ENCODE results near the gene ZNF814. TPM values are rescaled to one million over a fixed set of nuclear protein-coding genes. Genes with fewer than 3 reads are reported as not detected.

Gene ZNF814
- 44.4 and 50.3 TPM in 2 replicates for polyA plus RNA-seq

DNA sequence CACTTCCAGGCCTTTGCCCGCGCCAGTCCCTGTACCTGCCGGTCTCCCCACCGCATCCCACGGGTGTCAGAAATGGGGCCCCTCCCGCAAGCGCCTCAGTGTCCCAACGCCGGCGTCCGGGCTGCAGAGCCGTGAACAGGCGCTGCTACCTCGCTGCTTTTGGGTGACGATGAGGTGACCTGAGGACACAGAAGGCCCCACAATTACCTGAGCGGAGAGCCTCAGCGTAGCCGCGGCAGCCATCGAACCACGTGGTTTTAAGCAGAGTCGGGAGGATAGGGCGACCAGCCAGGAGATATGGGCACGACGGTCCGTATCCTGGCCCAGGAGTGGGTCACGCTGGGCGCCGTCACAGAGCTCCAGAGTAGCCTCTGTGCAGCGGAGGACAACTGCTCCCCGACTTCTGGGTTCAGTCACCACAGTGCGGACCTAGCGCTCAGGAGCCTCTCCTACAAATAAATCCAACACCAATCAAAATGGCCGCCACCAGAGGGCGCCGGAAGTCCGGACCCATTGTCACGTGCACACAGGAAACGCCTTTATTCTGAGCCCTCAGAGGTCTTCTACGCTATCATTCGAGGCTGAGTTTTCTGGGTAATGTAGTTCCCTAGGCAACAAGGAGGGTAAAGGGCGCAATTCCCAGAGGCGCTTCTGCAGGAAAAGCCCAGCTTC, at the start of gene ZNF814:
ZNF814 (minus strand) TSS at position 478 of the 672 bp plus-strand sequence; CDS start at position 243, 235 bp downstream.

DNA sequence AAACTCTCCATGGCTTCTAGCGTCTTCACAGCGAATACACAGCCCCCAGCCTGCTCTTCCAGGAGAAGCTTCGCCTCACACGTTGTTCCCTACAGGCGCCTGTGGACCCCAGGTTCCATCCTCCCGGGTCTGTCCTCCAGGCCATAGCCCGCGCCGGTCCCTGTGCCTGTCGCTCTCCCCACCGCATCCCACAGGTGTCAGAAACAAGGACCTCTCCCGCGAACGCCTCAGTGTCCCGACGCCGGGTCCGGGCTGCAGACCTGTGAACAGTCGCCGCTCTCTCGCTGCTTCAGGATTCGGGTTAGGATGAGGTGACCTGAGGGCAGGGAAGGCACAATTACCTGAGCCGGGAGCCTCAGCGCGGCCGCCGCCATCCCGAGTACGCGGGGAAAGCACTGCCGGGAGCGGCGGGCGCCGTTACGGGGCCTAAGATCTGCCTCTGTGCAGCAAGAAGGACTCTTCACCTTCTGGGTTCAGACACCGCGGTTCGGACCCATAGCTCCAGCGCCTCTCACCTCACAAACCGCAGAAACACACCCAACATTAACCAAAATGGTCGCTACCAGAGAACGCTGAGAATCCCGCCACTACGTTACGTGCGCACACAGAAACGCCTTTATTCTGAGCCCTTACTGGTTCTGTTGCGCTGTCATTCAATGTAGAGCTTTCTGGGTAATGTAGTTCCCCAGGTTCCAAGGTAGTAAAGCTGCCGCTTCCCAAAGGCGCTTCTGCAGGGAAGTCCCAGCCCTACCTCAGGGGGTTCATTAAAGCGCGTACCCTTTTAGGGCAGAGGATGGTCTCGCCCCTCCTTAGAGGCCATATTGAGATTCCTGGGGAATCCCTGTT, 46.2 kb upstream of the ZNF814 start, which contains the start of gene ZNF418:
ZNF418 (minus strand) TSS at position 583 of the 846 bp plus-strand sequence. CDS start 1,580 bp downstream, outside the sequence.

DNA sequence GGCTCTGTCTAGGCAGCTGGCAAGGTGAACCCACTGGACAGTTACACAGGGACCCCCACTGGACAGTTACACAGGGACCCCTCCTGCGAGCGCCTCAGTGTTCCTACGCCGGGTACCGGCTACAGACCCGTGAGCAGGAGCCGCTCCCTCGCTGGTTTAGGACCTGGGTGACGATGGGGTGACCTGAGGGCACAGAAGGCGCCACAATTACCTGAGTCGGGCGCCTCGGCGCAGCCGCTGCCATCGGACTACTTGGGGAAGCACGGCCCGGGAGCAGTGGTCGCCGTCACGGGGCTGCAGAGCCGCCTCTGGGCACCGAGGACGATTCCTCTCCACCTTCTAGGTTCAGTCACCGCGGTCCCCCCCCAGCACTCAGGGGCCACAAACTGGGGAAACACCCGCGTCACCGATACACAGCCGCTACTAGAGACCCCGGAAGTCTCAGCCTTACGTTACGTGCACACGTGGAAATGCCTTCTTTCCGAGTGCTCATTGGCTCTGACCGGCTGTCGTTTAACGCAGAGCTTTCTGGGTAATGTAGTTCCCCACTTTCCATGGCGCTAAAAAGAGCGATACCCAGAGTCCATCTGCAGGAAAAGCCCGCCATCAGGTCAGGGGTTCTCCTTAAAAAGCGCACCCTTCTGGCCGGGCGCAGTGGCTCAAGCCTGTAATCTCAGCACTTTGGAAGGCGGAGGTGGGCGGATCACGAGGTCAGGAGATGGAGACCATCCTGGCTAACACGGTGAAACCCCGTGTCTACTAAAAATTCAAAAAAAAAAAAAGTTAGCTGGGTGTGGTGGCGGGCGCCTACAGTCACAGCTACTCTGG, 27.5 kb upstream of the ZNF814 start, which contains the start of gene ZNF417:
ZNF417 (minus strand) TSS at position 425 of the 828 bp plus-strand sequence; CDS start at position 244, 181 bp downstream.

DNA sequence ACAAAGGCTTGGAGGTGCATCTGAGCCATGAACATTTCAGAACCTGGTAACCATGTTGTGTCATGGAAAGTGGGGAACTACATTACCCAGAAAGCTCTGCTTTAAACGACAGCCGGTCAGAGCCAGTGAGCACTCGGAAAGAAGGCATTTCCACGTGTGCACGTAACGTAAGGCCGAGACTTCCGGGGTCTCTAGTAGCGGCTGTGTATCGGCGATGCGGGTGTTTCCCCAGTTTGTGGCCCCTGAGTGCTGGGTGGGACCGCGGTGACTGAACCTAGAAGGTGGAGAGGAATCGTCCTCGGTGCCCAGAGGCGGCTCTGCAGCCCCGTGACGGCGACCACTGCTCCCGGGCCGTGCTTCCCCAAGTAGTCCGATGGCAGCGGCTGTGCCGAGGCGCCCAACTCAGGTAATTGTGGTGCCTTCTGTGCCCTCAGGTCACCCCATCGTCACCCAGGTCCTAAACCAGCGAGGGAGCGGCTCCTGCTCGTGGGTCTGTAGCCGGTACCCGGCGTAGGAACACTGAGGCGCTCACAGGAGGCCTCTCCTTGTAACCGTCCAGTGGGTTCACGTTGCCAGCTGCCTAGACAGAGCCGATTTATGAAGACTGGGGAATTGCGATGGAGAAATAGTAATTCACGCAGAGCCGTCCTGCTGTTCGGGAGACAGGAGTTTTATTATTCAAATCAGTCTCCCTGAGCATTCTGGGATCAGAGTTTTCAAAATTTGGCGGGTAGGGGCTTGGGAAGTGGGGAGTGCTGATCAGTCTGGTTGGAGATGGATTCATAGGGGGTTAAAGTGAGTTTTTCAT, 39.0 kb downstream of the ZNF814 start, which contains the start of gene ZNF587:
ZNF587 (plus strand) TSS at position 194 of the 808 bp plus-strand sequence; CDS start at position 374, 180 bp downstream.

DNA sequence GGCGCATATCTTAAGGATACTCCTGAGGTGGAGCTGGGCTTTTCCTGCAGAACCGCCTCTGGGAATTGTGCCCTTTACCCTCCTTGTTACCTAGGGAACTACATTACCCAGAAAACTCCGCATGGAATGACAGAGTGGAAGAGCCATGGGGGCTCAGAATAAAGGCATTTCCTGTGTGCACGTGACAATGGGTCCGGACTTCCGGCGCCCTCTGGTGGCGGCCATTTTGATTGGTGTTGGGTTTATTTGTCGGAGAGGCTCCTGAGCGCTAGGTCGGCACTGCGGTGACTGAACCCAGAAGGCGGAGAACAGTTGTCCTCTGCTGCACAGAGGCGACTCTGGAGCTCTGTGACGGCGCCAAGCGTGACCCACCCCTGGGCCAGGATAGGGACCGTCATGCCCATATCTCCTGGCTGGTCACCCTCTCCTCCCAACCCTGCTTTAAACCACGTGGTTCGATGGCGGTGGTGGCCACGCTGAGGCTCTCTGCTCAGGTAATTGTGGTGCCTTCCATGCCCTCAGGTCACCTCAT, 58.7 kb downstream of the ZNF814 start, which contains the start of gene ZNF587B:
ZNF587B (plus strand) TSS at position 229 of the 532 bp plus-strand sequence; CDS start at position 459, 230 bp downstream.

DNA sequence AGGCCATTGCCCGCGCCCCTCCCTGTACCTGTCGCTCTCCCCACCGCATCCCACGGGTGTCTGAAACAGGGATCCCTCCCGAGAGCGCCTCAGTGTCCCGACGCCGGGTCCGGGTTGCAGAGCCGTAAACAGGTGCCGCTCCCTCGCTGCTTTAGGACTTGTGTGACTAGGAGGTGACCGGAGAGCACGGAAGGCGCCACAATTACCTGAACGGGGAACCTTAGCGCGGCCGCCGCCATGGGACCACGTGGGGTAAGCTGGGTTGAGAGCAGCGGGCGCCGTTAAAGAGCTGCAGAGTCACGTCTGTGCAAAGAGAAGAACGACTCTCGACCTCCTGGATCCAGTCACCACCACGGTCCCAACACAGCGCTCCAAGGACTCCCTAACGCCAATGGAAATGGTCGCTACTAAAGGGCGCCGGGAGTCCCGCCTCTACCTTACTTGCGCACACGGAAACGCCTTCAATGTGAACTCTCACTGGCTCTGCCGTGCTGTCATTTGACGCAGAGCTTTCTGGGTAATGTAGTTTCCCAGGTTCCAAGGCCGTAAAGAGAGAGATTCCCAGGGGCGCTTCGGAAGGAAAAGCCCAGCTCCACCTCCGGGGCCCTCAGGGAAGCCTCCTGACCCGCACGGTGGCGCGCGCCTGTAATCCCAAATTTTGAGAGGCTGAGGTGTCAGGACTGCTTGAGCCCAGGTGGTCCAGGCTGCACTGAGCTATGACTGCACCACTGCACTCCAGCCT, 74.2 kb downstream of the ZNF814 start, which contains the start of gene ZNF552:
ZNF552 (minus strand) TSS at position 409 of the 742 bp plus-strand sequence; CDS start at position 239, 170 bp downstream.

Other genes starting within 250 kb of the ZNF814 start
- not detected in 2 replicates for gene ZSCAN4, start 220.1 kb downstream of the ZNF814 start, polyA plus RNA-seq
- 1.3 and 1.6 TPM in 2 replicates for gene ZNF551, start 207.1 kb downstream of the ZNF814 start, polyA plus RNA-seq
- gene ZNF154, start 179.8 kb downstream of the ZNF814 start, polyA plus RNA-seq: 1.8 and 3.3 TPM in 2 replicates
- gene ZNF671, start 161.4 kb downstream of the ZNF814 start, polyA plus RNA-seq: 3.8 and 9.9 TPM in 2 replicates
- gene ZNF776, start 142.2 kb downstream of the ZNF814 start, polyA plus RNA-seq: 2.2 and 2.5 TPM in 2 replicates
- 1.1 and 3.2 TPM in 2 replicates for gene ZNF586, start 119.4 kb downstream of the ZNF814 start, polyA plus RNA-seq
- gene ZNF552, start 74.1 kb downstream of the ZNF814 start, polyA plus RNA-seq: 2.5 and 2.6 TPM in 2 replicates
- 2.7 TPM in 1 of 2 replicates, not detected in the other for gene ZNF587B, start 58.7 kb downstream of the ZNF814 start, polyA plus RNA-seq
- 9.4 and 10.9 TPM in 2 replicates for gene ZNF587, start 39.2 kb downstream of the ZNF814 start, polyA plus RNA-seq
- gene ZNF417, start 27.6 kb upstream of the ZNF814 start, polyA plus RNA-seq: 1.8 and 4.3 TPM in 2 replicates
- gene ZNF418, start 46.4 kb upstream of the ZNF814 start, polyA plus RNA-seq: 1.4 and 3.7 TPM in 2 replicates
- gene ZNF256, start 58.7 kb upstream of the ZNF814 start, polyA plus RNA-seq: 1.2 and 3.0 TPM in 2 replicates
- gene C19orf18, start 85.5 kb upstream of the ZNF814 start, polyA plus RNA-seq: 0.45 TPM in 1 of 2 replicates, not detected in the other
- 5.3 and 13.3 TPM in 2 replicates for gene ZNF606, start 113.8 kb upstream of the ZNF814 start, polyA plus RNA-seq
- gene ZSCAN1, start 145.0 kb upstream of the ZNF814 start, polyA plus RNA-seq: 0.52 TPM in 1 of 2 replicates, not detected in the other
- 5.3 and 5.6 TPM in 2 replicates for gene ZNF135, start 170.2 kb upstream of the ZNF814 start, polyA plus RNA-seq
- gene ZSCAN18, start 209.2 kb upstream of the ZNF814 start, polyA plus RNA-seq: 24.8 and 26.1 TPM in 2 replicates